ENCODE data around the gene FAM83E.
"Not testable (repeated sequence)": the region's sequence is repeated elsewhere in the genome, so short reads cannot be mapped to it uniquely, and the experiment has no call there.

FAM83E gene

DNA sequence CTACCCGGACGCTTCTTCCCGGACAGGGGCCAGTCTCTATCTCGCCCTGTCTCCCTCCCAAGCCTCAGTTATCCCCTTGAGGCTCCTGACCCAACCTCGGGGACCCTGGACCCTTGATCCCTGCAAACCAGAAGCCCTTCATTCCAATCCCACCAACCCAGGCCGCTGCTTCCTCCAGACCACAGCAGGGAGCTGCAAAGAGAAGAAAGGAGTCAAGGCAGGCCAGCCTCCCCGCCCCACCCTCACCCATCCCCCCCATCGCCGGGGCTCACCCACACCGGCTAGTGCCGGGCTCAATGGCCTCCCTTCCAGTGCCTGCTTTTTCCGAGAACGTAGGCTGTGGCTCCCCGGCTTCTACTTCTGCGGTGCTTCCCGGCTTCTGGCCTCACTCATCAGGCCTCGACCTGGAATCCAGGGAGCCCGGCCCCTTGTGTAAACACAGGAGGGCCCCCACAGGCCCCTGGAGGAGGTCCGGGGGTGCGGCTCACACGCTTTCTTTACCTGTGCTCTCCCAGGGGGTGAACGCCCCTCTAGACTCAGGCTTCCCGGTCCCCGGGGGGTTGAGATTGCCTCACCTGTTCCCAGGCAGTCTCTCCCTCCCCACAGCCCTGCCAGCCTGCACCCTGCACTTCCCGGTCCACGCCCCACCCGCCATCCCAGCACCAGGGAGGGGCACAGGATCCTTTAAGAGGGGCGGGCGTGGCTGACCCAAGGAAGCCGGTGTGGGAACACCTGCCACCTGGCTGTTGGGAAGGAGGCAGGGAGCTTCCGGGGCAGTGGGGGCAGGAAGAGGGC lies at the start of gene FAM83E:
TSS of gene FAM83E (minus strand) at position 641 of the 795 bp plus-strand sequence. CDS start 1,704 bp downstream, outside the sequence.
- DNase-seq (ENCODE audit: low spot score) = no peak

DNA sequence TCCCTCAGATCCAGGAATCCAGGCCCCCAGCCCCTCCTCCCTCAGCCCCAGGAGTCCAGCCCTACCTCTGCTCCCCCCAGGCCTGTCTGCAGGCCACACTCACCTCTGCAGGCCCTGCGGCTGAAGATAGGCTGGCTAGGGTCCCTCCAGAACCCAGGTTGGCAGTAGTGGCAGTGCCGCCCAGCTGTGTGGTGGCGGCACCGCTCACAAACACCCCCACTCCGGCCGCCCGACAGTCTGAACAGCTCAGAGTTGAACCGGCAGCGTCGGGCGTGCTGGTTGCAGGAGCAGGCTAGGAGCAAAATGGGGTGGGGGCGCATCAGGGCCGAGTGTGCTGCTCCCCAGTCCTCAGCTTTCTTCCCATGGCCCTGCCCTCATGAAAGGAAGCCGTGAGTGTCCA lies 49.6 kb upstream of the FAM83E start:
- no peak for DNase-seq (ENCODE audit: low spot score)

GRCh38 chr19:48663667-48664066 lies 48.8 kb upstream of the FAM83E start:
- no peak for DNase-seq (ENCODE audit: low spot score)

DNA sequence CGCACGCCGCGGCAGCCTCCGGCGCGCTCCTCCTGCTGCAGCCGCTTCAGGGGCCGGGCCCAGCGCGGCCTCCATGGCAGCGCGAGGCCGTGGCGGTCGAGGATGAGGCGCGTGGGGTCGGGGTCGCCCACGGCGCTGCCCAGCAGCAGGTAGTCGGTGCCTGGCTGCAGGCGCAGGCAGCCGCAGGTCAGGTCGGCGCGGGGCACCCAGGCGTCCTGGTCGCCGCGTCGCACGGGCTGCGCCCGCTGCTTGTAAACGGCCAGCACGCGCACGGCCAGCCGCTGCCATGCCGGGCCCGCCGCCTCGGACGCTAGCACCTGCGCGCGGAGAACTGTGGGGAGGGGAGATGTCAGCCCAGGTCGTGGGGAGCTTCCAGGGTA lies 46.8 kb upstream of the FAM83E start:
- DNase-seq (ENCODE audit: low spot score) = no peak

- peak; percentile 94 for DNase-seq (ENCODE audit: low spot score)
Observed at GRCh38 chr19:48660852-48661710, 46.2 kb upstream of the FAM83E start.

- no peak for DNase-seq (ENCODE audit: low spot score)
Observed at GRCh38 chr19:48659768-48660167, 44.9 kb upstream of the FAM83E start.

GRCh38 chr19:48658483-48658882 lies 43.6 kb upstream of the FAM83E start:
- no peak for DNase-seq (ENCODE audit: low spot score)

GRCh38 chr19:48657828-48658227 lies 43.0 kb upstream of the FAM83E start:
- not testable (repeated sequence) for DNase-seq (ENCODE audit: low spot score)

DNA sequence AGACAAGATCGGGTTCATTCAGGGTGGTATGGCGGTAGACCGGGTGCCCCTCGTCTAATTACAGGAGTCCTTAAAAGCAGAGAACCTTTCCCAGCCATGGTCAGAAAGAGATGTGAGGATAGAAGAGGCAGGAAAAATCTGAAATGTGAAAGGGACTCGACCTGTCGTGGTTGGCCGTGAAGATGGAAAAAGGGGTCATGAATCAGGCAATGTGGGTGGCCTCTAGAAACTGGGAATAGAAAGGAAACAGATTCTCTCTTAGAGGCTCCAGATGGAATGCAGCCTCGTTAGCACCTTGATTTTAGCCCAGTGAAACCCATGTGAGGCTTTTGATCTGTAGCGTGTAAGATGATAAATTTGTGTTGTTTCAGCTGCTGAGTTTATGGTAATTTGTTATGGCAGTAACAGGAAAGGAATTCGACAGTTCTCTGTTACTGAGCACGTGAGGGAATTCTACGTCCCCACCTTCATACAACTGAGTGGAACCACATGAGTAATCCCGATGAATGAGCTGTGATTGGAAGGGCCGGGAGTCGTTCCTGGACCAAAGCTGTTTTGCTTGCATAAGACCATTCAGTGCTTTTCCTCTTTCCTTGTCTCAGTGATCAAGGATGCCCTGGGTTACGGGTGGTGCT lies 42.1 kb upstream of the FAM83E start:
- peak; percentile 68 for DNase-seq (ENCODE audit: low spot score)

DNA sequence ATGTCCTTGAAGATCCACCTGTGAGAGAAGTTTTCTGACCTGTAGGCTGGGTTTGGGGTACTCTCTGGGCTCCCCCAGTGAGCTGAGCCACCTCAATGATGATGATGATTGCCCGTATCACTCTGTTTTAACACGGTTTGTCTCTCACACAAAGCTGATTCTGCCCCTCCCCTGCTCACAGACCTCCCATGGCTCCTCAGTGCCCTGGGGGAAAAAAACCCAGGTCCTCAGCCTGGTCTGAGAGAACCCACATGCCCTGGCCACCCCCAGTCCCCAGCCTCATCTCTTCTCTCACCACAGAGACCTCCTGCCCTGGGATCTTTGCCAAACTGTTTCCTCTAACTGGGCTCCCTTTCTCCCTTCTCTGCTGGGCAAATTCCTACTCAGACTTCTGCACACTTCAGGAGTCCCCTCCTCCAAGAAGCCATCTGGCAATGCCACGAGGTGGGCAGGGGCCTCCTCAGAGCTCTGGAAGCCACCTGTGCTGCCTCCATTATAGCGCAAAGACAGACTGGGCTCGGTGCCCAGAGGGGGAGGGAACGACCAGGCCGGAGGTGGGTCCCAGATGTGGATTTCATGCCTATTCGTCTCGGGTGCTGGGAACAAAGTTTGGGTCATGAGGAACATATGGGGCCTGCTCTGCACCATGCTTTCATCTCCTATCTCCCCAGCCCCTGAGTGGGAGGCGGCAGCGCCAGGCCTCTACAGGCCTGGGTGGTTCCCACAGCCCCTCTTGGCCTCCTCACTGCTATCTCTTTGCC lies 39.6 kb upstream of the FAM83E start:
- no peak for DNase-seq (ENCODE audit: low spot score)

DNA sequence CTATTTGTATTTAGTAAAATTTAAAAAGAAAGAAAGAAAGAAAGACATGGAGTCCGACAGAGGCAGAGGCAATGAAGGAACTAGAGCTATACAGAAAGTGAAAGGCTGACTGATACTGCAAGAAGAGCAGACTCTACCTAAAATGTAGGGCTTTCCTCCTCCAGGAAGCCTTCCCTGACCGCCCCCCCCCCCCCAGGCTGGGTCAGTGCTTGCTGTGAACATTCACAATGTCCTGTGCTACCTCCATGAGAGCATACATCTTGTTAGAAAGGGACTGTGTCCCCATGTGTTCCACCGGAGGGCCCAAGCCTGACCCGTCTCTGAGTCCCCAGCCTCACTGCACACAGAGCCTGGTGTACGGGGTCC lies 36.8 kb upstream of the FAM83E start:
- no peak for DNase-seq (ENCODE audit: low spot score)

DNA sequence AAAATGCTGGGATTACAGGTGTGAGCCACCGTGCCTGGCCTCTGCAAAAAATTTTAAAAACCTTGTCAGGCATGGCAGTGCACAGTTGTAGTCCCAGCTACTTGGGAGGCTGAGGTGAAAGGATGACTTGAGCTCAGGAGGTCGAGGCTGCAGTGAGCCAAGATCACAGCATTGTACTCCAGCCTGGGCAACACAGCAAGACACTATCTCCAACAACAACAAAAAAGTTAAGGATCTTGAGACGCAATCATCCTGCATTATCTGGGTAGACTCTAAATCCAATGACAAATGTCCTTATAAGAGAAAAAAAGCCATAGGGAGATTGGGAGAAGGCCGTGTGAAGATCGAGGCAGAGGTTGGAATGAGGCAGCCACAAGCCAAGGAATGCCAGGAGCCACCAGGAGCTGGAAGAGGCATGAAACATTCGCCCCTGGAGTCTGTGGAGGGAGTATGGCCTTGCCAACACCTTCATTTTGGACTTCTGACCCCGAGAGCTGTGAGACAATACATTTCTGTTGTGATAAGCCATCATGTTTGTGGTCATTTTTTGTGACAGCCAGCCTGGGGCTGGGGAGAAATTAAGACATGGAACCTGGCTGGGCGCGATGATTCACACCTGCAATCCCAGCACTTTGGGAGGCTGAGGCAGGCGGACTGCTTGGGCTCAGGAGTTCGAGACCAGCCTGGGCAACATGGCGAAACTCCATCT lies 36.3 kb upstream of the FAM83E start:
- no peak for DNase-seq (ENCODE audit: low spot score)

DNA sequence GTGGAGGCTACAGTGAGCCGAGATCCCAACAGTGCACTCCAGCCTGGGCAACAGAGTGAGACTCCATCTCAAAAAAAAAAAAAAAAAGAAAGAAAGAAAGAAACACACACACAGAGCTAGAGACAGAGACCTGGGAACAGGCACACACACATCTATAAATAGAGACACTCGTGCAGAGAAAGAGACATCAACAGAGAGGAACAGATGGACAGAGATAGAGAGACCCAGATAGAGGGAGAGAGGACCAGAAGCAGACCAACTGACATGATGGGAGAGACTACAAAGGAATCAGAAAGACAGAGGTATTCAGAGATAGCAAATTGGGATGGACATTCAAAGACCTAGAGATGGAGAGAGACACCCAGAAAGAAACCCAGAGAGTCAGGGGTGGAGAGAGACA lies 33.3 kb upstream of the FAM83E start:
- DNase-seq (ENCODE audit: low spot score) = no peak

GRCh38 chr19:48646722-48647216 lies 31.9 kb upstream of the FAM83E start:
- DNase-seq (ENCODE audit: low spot score) = no peak

DNA sequence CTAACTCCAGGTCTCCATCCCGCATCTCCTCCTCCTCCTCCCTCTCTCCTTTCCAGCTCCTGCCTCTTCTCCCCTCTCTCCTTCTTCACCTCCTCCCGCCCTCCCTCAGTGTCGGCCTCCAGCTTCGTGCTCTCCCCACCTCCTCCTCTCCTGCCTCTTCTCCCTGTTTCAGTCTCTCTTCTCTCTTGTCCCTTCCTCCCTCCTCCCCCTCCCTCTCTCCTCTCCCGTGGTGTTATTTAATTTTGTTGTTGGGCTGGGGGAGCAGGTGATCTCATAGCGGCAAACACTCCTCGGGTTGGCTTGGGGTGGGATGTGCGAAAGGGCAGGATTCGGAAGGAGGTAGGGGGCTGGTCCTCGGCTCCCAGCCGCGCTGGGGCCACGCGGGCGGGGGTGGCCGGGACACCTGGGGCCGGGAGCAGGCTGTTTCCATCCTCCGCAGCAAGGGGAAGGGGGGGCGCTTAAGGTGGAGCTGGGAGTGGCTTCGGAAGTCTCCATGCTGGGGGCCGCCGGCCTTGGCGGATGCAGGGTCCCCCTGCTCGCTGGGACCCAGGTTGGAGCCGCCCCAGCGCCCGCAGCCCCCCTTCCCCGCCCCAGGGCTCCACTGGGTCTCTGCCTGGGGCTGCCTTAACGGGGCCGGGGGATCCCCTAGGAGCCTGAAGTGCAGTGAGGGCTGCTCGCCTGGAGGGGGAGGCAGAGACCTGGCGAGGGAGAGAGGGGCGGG lies 31.3 kb upstream of the FAM83E start, which contains the start of gene CA11:
TSS of gene CA11 (minus strand) at position 187 of the 721 bp plus-strand sequence. CDS start 555 bp downstream, outside the sequence.
- DNase-seq (ENCODE audit: low spot score) = peak; percentile 92

DNA sequence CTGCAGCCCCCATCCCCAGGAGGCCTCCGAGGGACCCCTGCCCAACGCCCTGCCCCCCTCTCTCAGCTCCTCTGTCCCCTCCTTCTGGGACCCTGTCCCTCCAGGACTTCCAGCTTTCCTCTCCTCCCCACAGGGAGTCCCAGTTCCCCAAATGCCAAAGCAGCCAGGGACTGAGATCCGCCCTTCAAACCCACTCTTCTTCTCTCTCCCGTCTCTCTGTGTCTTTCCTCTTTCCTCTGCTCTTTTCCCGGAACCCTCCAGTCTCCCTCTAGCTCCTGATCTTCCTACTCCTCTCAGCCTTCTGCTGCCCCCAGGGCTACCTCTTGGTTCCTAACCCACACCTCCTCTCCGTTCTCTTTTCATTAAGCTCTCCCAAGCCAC lies 30.7 kb upstream of the FAM83E start:
- no peak for DNase-seq (ENCODE audit: low spot score)

DNA sequence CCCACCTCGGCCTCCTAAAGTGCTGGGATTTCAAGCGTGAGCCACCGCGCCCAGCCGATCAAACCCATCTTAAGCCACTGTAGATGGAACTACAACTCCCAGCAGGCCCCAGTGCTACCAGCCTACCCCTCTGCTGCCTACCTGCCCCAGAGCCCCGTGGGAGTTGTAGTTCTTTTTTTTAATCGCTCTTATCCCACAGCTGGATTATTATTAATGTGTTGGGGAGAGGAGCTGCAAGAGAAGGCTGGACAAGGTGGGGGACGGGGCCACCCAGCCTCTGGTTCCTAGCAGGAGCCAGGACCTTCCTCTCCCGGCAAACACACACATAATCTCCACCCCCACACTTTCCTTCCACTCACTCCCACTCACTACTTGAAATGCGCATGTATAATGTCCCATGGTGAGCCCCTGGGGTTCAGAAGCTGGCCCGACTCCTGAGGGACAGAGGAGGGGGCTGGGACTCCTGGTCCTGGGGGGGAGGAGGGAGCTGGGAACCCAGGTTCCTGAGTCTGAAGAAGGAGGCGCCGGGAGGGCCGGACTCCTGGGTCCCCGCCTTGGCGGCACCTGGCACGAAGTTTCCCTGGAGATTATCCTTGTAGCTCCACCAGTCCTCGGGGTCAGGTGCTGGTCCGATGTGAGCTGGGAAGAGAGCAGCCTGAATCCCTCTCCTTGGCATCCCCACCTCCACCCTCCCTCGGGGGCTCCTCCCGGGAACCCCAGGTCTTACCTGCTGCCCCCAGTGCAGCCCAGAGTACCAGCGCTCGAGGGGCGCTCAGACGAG lies 30.2 kb upstream of the FAM83E start:
- DNase-seq (ENCODE audit: low spot score) = peak; percentile 72

GRCh38 chr19:48644355-48644754 lies 29.5 kb upstream of the FAM83E start:
- DNase-seq (ENCODE audit: low spot score) = no peak

GRCh38 chr19:48642862-48643261 lies 28.0 kb upstream of the FAM83E start:
- DNase-seq (ENCODE audit: low spot score) = no peak

DNA sequence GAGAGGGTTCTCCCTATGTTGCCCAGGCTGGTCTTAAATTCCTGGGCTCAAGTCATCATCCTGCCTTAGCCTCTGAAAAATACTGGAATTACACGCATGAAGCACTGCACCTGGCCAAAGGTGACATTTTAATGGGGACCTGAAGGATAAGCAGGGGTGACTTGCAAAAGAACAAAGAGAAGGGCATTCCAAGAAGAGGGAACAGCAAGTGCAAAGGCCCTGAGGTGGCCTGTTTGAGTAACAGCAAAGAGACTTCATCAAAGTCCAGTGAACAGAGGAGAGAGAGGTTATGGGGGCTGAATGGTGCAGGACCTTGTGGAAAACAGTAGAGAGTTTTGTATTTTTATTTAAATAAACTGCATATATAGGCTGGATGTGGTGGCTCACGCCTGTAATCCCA lies 27.0 kb upstream of the FAM83E start:
- no peak for DNase-seq (ENCODE audit: low spot score)
